Measurements from ENCODE around the gene MYH3. TPM values are rescaled to one million over a fixed set of nuclear protein-coding genes. Genes with fewer than 3 reads are reported as not detected.

Gene MYH3
- total RNA-seq, 6 experiments from 2014 or later: 0.68 to 2.6 (median 1.2) TPM

DNA sequence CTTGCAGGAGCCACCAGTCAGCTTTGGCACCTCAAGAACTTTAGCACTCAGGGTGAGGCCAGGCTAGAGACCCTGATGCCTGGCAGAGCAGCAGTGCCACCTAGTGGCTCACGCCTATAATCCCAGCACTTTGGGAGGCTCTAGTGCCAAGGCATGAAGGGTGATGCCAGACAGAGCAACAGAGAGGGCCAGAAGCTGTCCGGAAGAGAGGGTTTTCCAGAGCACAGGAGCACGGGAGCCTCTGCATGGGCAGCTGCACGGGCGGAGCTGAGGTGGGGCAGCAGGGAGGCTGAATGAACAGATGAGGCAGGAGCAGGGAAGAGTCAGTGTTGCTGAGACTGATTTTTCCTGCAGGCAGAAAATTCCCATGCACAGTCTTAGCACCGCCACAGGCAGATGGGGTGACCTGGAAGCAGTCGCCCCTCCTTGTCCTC lies 38.9 kb downstream of the MYH3 start:
- peak; percentile 86 to 92 (median 88) for ATAC-seq
- 12% methylated on average over 6 of the region's 7 CpGs for WGBS (ENCODE audit: insufficient coverage, low coverage, low lambda C conversion rate, missing lambda C conversion rate)
- Histone ChIP-seq H3K27ac (no peak overlapping the region), H3K27me3 (no peaks in the 10 kb centered on the region), H3K36me3 (no peaks in the 10 kb centered on the region), H3K4me3 (no peak overlapping the region), H3K4me1 (no peaks in the 10 kb centered on the region), H3K9me3 (no peaks in the 10 kb centered on the region)
- intact Hi-C loops (cut with DNase I): loop anchor here in 1 of 2 donors (10.0 kb wide), 1 partner anchor 293 kb away; no protein-coding TSS in a partner anchor
- peak; percentile 55 to 68 (median 67) for DNase-seq
- no peak for TF ChIP-seq POLR2A (IDR thresholded peaks at IDR 0.05)
- TF ChIP-seq, protein P1, sequence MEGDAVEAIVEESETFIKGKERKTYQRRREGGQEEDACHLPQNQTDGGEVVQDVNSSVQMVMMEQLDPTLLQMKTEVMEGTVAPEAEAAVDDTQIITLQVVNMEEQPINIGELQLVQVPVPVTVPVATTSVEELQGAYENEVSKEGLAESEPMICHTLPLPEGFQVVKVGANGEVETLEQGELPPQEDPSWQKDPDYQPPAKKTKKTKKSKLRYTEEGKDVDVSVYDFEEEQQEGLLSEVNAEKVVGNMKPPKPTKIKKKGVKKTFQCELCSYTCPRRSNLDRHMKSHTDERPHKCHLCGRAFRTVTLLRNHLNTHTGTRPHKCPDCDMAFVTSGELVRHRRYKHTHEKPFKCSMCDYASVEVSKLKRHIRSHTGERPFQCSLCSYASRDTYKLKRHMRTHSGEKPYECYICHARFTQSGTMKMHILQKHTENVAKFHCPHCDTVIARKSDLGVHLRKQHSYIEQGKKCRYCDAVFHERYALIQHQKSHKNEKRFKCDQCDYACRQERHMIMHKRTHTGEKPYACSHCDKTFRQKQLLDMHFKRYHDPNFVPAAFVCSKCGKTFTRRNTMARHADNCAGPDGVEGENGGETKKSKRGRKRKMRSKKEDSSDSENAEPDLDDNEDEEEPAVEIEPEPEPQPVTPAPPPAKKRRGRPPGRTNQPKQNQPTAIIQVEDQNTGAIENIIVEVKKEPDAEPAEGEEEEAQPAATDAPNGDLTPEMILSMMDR (IDR thresholded peaks at IDR 0.05): peak; percentile 50 to 87 (median 82)

DNA sequence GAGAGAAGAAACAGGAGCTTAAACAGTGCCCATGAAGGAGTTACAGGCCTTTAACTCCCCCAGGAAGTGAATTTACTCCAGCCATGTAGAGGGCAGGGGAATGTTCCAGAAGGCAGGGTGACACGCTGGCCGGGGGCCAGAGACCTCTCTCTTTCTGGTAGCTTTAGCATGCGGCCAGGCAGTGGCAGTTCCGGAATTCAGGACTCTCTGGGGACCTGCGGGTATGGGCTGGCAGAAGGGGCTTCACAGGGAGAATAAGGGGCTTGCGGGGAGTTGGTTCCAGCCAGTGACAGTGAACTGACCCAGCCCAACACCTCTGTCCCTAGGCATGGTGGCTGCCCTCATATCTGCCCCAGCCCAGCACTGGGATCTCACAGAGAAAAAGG lies 40.0 kb downstream of the MYH3 start:
- Histone ChIP-seq H3K36me3 (no peaks in the 10 kb centered on the region), H3K4me3 (no peak overlapping the region), H3K27ac (no peak overlapping the region), H3K4me1 (no peaks in the 10 kb centered on the region), H3K9me3 (no peaks in the 10 kb centered on the region), H3K27me3 (no peaks in the 10 kb centered on the region)
- TF ChIP-seq, protein P1 (IDR thresholded peaks at IDR 0.05): no peak
- TF ChIP-seq POLR2A (IDR thresholded peaks at IDR 0.05): no peak
- ATAC-seq: no peak
- no peak for DNase-seq
- intact Hi-C loops (cut with DNase I): loop anchor here in 1 of 2 donors (10.0 kb wide), 1 partner anchor 292 kb away; no protein-coding TSS in a partner anchor
- no CpG with 5 or more reads among the region's 6 CpGs for WGBS (ENCODE audit: insufficient coverage, low coverage, low lambda C conversion rate, missing lambda C conversion rate)

DNA sequence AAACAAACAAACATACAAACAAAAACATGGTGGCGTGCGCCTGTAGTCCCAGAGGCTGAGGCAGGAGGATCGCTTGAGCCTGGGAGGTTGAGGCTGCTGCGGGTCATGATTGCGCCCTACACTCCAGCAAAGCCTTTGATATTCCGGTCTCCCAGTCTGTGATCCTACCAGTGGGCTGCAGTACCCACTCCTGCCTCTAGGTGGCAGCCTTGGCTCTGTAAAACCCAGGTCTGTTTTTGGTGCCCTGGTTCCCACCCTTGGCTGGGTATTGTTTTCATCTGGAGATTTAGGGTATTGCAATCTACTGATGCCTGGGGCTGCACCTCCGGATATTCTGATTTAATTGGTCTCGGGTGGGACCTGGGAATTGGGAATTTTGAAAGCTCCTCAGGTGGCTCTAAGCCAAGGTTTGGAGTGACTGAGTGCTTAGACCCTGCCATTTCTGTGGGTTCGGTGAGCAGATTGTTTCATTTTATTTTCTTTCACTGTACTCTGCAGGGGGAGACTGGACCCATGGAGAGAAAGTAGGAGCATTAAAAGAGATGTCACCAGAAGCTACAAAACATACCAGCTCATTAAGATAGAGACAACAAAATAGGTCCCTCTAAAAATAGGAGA lies 40.5 kb downstream of the MYH3 start:
- 6% methylated on average over 8 of the region's 9 CpGs for WGBS (ENCODE audit: insufficient coverage, low coverage, low lambda C conversion rate, missing lambda C conversion rate)
- peak; percentile 76 to 87 (median 77) for ATAC-seq
- Histone ChIP-seq H3K27ac (no peak overlapping the region), H3K36me3 (no peaks in the 10 kb centered on the region), H3K27me3 (no peaks in the 10 kb centered on the region), H3K4me1 (no peaks in the 10 kb centered on the region), H3K4me3 (no peak overlapping the region), H3K9me3 (no peaks in the 10 kb centered on the region)
- no peak for TF ChIP-seq POLR2A (IDR thresholded peaks at IDR 0.05)
- TF ChIP-seq, protein P1 (IDR thresholded peaks at IDR 0.05): peak; percentile 84 to 99 (median 97)
- peak; percentile 61 to 75 (median 68) for DNase-seq
- intact Hi-C loops (cut with DNase I): loop anchor here in 1 of 2 donors (10.0 kb wide), 1 partner anchor 292 kb away; no protein-coding TSS in a partner anchor

DNA sequence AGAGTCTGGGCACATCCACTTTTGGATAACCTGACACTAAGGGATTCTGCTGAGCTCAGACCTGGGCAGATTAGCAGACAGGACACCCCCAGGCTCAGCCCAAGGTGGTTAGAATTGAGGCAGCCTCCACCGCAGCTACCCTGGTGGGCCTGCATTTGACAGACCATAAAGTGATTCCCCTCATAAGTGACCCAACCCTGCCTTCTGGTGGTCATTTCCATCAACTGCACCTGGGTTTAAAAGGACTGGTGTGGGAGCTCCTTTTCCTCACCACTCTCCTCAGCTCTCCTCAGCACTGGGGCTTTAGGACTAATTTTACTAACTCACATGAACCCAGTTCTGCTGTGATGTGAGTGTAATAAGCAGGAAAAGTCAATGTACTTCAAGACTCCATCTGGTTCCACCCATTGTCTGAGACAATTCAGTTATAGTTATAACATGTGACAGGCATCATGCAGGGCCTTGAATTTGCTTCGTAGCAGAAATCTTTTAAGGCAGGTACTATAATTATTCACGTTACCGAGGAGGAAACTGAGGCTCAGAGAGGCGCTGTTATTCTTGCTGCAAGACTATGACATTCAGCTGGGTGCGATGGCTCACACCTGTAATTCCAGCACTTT lies 42.5 kb downstream of the MYH3 start:
- Histone ChIP-seq H3K27me3 (no peaks in the 10 kb centered on the region), H3K36me3 (no peaks in the 10 kb centered on the region), H3K4me3 (no peak overlapping the region), H3K4me1 (no peaks in the 10 kb centered on the region), H3K9me3 (no peaks in the 10 kb centered on the region), H3K27ac (no peak overlapping the region)
- DNase-seq (no peak), ATAC-seq (peak; percentile 45 to 58 (median 52))
- TF ChIP-seq, protein P1 (IDR thresholded peaks at IDR 0.05): peak; percentile 51 to 70 (median 65)
- no peak for TF ChIP-seq POLR2A (IDR thresholded peaks at IDR 0.05)
- WGBS (ENCODE audit: insufficient coverage, low coverage, low lambda C conversion rate, missing lambda C conversion rate): 48% methylated on average over 6 of the region's 6 CpGs
- intact Hi-C loops (cut with DNase I): loop anchor here in 1 of 2 donors (10.0 kb wide), 1 partner anchor 290 kb away; no protein-coding TSS in a partner anchor

All from right lobe of liver (tissue), 6 donors.